ENCODE data around the gene TBCA.

The TBCA gene, protein sequence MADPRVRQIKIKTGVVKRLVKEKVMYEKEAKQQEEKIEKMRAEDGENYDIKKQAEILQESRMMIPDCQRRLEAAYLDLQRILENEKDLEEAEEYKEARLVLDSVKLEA

DNA sequence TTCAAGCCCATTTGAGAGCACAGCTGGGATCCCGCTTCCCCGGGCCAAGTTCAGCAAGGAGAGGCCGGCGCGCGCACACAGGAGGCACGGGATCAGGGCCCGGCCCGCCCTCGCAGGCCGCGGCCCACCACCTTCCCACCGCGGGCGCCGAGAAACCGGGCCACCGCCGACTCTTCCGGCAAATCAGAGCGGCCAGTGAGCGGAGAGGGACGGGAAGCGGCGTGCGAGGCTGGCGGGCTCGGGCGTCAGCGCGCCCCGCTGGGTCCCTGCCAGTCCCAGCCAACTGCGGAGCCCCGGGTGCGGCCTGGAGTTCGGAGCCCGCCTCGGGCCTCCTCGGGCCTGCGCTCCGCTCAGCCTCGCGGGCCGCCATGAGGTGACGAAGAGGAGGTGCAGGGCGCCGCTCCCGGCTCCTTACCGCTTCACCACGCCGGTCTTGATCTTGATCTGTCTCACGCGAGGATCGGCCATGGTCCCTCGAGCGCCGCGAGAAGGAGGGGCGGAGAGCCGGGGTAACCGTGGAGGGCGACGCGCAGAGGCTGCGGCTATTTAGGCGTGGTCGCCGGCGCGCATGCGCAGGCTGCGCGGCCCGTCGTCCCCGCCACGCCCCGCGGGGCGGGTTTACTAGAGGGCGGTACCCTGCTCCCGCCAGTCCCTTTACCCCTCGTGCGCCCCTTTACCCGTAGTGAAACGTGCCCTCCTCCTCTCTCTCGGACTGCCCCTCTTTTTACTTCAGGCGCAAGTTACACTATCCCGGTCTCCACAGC, at the start of gene TBCA:
Gene TBCA (minus strand): TSS at position 550 of the 764 bp plus-strand sequence. CDS start 82 bp downstream, at position 468.
- DNase-seq = peak; percentile 94 to 95

DNA sequence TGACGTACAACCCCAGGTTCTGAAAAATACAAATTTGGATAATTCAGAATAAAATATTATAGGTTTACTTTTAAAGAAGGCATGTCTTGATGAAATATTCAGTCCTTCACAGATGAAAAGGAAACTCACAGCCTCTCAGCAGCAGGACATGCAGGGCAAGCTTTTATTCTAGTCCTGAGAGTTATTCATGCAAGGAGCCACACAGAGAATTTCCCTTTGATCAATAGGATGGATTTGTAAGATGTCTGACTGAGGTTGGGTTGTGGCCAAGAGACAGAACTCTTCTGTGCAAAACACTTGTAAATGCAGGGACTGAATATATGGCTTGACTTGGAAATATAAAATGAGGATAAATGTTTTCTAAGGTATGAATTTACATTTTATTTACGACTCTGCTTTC, 48.8 kb upstream of the TBCA start:
- DNase-seq = no peak

DNA sequence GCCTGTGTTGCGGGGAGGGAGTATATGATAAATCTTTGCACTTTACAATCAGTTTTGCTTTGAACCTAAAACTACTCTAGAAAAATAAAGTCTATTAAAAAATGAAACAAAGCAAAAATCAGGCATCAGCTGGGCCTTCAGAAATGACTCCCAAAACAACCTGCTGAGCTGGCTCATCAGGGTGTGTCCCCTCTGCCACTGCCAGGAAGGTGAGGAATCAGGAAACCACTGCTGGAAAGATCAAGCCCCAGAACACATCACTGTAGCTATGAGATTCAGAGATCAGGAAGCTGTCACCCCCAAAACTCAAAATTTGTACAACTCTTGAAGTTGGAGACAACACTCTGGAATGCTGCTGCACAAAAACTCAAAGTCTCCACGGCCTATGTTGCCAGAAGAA, 40.5 kb upstream of the TBCA start:
- no peak for DNase-seq

DNA sequence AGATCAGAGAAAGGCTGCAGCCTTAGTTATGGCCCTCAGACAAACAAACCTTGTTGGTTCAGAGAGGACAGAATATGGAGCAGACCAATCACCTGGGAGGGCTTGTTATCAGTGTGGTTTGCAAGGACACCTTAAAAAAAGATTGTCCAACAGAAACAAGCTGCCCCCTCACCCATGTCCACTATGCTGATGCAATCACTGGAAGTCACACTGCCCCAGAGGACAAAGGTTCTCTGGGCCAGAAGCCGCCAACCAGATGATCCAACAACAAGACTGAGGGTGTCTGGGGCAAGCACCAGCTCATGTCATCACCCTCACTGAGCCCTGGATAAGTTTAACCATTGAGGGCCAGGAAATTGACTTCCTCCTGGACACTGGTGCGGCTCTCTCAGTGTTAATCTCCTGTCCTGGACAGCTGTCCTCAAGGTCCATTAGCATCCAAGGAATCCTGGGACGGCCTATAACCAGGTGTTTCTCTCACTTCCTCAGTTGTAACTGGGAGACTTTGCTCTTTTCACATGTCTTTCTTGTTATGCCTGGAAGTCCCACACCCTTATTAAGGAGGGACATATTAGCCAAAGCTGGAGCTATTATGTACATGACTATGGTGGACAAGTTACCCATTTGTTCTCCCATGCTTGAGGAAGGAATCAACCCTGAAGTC, 36.9 kb upstream of the TBCA start:
- DNase-seq = no peak

DNA sequence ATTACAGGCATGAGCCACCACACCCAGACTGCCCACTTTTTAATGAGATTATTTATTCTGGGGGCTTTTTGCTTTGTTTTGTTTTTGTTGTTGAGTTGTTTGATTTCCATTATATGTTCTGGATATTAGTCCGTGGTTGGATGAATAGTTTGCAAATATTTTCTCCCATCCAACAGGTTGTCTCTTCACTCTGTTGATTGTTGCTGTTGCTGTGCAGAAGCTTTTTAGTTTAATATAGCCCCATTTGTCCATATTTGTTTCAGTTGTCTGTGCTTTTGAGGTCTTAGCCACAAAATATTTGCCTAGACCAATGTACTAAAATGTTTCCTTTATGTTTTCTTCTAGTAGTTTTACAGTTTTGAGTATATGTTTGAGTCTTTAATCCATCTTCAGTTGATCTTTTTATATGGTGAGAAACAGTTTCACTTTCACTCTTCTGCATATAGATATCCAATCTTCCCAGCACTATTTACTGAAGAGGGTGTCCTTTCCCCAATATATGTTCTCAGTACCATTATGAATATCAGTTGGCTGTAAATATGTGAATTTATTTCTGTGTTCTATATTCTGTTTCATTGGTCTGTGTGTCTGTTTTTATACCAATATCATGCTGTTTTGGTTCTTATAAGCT, 30.2 kb upstream of the TBCA start:
- DNase-seq = no peak

DNA sequence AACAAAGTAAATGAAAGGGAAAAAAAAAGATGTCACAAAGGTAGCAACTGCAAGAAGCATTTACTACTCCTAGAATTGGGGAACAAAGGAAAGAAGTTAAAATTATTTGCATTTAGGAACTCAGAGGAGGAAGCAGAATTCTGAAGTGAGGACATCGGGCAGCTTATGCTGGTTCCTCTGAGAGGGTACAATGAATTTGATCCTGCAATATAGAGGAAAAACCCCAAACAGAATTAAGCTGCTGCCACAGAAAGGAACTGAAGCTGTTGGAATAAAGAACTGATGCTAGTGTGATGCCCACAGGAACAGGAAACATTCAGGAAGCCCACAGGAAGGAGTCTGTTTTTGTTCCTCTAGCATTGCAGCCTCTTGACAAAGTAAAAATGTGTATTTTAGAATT, 22.3 kb upstream of the TBCA start:
- no peak for DNase-seq

DNA sequence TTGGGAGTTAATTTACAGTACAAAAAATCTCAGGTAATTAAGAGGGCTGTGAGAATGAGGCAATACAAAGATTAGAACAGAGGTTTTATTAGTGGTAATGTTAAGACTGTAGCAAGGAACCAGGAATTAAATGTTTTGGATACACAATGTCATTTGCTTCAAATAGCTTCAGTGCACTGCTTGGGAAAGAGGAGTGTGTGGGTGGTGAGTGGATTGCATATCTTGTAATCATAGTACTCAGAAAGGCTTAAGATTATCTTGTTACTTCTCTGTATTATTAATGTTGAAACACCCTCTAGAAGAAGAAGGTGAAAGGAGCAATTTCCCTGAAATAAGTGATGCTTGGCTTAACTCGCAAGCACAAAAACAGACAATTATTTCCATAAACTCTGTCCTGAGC, 21.0 kb upstream of the TBCA start:
- no peak for DNase-seq

DNA sequence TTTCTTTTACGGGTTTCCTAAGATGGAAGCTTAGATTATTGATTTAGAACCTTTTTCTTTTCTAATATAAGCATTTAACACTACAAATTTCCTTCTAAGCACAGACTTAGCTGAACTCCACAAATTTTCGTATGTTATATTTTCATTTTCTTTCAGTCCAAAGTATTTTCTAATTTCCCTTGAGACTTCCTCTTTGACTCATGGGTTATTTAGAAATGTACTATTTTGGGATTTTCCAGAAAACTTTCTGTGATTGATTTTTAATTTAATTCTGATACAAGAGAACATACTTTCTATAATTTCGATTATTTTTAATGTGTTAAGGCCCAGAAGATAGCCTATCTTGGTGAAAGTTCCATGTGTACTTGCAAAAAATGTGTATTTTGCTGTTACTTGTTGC, 19.7 kb upstream of the TBCA start:
- no peak for DNase-seq

DNA sequence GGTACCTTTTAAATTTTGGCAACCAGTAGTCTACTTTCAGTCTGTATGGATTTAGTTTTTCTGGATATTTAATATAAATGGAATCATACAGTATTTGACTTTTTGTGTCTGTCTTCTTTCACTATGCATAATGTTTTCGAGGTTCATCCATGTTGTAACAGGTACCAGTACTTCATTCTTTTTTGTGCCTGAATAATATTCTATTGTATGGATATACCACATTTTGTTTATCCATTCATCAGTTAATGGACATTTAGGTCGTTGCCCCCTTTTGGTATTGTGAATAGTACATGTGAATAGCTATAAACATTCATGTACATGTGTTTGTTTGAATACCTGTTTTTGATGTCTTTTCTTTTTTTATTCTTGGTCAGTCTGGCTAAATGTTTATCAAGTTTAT, 19.1 kb upstream of the TBCA start:
- DNase-seq = no peak

DNA sequence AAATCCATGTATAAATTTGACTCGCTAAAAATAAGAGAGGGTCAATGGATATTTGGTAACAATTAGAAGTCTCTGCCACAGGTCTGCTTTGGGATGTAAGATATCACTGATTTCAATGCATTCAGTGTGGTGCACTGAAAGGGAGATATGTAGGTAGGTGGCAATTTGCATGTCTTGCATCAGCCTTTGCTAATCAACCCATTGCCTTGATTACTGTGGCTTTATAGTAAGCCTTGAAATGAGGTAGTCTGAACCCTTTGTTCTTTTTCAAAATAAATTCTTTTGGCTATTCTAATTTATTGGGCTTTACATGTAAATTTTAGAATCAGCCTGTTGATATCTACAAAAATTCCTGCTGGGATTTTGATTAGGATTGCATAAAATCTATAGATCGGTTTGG, 15.8 kb upstream of the TBCA start:
- DNase-seq = no peak

DNA sequence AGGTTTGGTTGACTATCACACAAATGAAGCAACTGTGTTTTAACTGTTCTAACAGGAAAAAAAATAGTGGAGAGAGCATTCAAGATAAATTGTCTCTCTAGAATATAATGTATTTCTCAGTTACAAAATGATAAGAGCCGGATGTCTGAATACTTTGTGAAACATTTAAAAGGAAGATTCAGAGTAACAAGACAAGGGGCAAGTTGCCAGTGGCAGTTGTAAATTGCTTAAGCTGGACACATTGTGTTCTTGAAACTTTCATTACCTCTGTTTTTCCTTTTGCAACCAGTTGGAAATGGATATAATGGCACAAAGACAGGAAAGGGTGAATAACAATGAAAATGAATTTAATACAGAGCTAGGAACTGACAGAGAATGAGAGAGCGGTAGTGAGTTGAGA, 15.2 kb upstream of the TBCA start:
- DNase-seq = no peak

DNA sequence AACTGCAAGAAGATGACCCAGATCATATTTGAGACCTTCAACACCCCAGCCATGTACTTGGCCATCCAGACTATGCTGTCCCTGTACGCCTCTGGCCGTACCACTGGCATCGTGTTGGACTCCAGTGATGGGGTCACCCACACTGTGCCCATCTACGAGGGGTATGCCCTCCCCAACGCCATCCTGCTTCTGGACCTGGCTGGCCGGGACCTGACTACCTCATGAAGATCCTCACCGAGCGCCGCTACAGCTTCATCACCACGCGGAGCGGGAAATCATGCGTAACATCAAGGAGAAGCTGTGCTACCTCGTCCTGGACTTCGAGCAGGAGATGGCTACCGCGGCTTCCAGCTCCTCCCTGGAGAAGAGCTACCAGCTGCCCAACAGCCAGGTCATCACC, 9.1 kb upstream of the TBCA start:
- DNase-seq = no peak

DNA sequence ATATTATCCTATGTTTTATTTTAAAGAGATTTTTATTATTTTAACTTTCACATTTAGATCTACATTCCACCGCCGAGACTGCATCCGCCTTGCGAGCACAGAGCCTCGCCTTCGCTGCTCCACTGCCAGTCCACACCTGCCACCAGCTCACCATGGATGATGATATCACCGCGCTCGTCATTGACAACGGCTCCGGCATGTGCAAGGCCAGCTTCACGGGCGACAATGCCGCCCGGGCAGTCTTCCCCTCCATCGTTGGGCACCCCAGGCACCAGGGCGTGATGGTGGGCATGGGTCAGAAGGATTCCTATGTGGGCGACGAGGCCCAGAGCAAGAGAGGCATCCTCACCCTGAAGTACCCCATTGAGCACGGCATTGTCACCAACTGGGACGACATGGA, 8.6 kb upstream of the TBCA start:
- no peak for DNase-seq

DNA sequence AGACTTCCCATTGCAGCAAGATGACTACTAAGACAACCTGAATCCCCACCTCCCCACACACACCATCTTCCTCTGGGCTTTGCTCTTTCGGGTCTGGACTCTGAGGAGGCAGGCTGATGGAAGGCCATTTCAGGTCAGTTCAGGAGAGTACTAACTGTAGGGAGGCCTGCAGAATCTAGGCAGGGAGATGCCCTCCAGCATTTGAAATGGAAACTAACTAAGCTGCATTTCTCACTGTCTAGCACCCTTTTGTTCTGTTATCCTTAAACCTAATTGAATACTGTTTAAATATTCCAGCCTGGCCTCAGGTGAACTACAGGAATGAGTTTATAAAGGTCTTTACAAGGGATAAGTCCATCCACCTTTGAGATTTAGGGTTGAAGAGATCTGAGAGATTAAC, 4.9 kb upstream of the TBCA start:
- no peak for DNase-seq

DNA sequence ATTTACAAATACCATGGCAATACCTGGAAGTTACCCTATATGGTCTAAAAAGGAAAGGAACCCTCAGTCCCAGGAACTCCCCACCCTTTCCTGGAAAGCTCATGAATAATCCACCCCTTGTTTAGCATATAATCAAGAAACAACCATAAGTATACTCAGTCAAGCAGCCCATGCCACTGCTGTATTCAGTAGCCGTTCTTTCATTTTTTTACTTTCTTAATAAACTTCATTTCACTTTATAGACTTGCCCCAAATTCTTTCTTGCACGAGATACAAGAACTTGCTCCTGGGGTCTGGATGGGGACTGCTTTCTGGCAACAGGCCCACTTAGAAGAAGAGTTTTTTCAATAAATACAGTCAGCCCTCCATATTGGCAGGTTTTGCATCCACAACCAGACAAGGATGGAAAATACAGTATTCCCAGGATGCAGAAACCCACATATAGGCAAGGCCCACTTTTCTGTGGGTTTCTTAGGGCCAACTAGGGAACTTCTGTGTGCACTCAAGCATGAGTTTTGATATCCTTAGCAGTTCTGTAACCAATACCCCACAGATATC, 2.8 kb upstream of the TBCA start:
- DNase-seq = no peak

DNA sequence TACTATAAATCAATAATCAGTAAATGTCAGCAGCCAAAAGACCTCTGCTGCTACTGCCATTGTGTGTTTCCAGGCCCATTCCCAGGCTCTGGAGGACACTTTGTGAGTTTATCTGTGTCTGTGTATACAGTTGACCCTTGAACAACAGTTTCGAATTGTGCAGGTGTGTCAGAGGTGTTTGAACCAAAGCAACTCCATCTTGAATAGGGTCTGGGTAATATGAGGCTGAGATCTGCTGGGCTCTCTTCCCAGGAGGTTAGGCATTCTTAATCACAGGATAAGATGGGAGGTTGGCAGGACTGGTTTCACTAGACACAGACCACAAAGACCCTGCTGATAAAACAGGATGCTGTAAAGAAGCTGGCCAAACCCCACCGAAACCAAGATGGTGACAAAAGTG, 2.3 kb upstream of the TBCA start:
- no peak for DNase-seq

DNA sequence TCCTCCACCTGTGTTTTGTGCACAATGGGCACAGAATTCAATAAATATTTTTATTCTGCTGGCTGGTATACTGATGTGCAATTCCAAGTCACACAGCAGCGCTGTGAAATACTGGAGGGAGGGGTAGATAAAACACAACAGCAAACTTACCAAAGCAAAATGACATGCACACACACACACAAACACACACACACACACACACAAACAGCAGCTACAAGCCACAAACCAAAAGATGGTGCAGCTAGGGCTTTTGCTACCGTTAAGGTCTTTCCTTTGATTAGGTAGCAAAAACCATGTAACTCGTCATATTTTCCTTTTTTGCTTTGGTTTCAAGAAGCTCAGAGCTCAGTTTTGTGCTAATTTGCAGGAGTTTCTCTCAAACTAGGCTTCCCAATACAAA, 1.8 kb upstream of the TBCA start:
- no peak for DNase-seq

DNA sequence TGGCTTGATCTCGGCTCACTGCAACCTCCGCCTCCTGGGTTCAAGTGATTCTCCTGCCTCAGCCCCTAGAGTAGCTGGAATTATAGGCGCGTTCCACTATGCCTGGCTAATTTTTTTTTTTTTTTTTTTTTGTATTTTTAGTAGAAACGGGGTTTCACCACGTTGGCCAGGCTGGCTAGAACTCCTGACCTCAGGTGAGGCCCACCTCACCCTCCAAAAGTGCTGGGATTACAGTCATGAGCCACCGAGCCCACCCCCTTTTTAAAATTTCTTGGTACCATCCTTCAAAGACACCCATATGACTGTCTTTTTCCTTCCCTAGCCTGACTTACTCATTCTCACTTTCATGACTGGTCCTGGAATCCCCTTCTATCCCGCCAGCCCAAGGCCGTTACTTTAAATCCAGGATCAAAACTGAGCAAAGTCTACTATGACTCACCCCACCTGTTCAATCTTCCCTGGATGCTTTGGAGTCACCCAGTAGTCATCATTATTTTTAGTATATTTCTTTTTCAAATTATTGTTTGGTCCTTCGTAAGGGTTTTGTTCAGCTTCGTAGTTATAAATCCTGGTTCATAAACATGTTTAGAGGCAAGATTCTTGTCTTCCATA, 1.2 kb upstream of the TBCA start:
- DNase-seq = no peak

DNA sequence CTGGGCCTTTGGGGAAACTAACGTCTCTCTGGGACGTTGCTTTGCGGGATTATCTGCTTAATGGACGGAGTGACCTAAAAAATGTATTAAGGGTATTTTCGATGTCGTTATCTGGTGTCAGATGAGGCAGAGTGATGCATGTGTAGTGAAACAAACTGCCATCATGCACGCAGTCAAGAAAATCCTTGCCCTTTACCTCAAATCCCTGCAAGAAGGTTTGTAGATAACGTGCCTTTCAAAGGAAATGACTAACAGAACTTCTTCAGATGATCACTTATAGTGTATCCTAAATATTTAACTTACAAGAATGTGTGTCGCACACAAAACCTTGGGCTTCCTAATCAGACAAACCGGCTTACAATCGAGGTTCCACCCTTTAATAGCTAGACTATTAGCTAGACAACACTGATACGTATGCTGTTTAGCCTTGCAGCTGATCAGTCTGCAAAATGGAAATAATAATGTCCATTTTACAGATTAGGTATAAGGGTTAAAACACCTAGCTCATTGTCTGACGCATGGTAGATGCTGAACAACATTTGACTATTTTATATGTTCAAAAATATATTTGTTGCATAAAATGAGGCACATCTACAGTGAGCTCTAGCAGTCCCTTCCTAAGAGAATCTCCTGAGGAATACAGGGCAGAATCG, 541 bp upstream of the TBCA start:
- no peak for DNase-seq

DNA sequence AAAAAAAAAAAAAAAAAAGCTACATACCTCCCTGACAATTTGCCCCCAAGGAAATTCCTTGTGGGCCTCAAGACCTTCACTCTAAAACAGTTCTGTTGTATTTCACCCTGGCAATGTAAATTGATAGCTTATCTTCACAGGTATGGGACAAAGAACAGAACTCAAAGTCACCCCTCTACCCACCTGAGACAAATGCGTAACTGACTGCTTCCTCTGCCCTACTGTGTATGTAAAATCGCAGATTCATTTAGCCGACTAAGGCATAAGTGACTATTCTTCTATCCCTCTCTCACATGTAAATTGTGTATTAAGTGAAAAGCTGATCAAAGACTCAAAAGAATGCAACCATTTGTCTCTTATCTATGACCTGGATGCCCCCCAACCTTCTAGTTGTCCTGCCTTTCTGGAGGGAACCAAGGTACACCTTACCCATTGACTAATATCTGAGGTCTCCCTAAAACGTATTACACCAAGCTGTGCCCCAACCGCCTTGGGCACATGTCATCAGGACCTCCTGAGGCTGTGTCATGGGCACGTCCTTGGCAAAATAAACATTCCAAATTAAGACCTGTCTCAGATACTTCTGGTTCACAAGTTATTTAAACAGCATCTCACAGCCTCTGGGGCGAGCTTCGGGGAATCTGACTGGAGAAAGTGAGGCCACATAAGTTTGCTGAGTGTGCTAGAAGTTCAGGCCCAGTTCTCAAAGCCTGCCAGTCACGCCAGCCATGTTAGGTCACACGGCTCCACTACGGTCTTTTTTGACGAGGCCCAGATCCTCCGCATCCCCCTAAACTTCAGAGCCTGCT, 954 bp downstream of the TBCA start:
- no peak for DNase-seq

DNA sequence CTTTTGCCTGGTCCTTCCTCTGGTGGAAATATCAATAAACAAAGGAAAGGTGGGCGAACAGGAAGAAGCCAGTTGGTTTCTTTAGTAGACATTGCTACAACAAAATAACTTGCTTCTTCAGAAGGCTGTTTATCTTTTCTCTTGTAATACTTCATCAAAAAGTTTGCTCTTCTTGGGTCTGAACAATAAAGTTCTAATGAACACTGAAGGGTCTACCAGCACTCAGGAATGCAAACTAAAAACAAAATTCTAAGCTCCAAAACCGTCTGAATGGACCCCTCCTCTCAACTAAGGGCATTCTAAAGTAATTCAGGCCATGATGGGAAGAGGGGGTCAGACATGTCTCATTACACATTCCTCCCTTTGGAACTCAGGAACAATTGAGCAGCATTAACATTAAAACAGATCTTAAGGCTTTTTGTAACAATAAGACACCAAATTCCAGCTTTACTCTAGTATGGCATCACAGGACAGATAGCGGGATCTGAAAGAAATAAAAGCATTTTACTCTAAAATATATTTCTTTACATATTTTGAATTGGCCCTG, 2.3 kb downstream of the TBCA start:
- DNase-seq = no peak

DNA sequence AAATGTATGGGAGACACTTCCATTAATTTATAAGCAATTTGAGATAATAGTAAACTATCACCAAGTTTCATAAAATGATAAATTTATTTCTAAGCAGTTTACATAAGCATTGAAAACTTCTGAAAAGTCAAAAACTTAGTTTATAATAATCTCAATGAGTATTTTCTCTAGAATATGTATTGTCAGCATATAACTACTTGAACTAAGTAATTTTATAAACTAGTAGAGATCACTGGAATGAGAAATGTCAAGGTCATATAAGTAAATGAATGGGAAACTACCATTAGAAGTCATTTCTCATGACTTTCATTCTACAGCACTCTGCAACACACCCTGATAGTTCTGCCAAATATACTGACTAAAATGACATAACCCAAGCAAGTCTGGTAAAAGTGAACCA, 3.4 kb downstream of the TBCA start:
- DNase-seq = no peak
